Stomach smooth muscle (tissue), 2 donors: ENCODE results near the gene LRRC25.

ENCODE experiments used
- H3K27ac ChIP-seq: one replicate; pipeline ENCODE4 v1.7.0; 2013; ENCODE audit warnings: mild to moderate bottlenecking, low read length, inconsistent platforms
- H3K27me3 ChIP-seq, 2 donors: one replicate each; pipeline ENCODE4 v1.7.0; 2013; ENCODE audit warnings: low read length in 2 of 2; ENCODE audit not compliant: insufficient read depth in 2 of 2, control insufficient read depth in 1 of 2
- H3K36me3 ChIP-seq, 2 donors: one replicate each; pipeline ENCODE4 v1.7.0; 2013; ENCODE audit warnings: low read length in 2 of 2; ENCODE audit not compliant: control insufficient read depth in 2 of 2, insufficient read depth in 2 of 2
- H3K4me1 ChIP-seq: one replicate; pipeline ENCODE4 v1.7.0; 2013; ENCODE audit warnings: low read length; ENCODE audit not compliant: control insufficient read depth, insufficient read depth
- H3K4me3 ChIP-seq, 2 donors: one replicate each; pipeline ENCODE4 v1.7.0; 2013; ENCODE audit warnings: low read length in 2 of 2
- H3K9ac ChIP-seq, 2 donors: one replicate each; pipeline ENCODE4 v1.7.0; 2013; ENCODE audit warnings: low read length in 2 of 2, mild to moderate bottlenecking in 1 of 2
- H3K9me3 ChIP-seq, 2 donors: one replicate each; pipeline ENCODE4 v1.7.0; 2013; ENCODE audit warnings: low read length in 2 of 2; ENCODE audit not compliant: control insufficient read depth in 2 of 2
- donor health status: healthy.
- donor health status: Pancreatic carcinoma.

LRRC25 gene

DNA sequence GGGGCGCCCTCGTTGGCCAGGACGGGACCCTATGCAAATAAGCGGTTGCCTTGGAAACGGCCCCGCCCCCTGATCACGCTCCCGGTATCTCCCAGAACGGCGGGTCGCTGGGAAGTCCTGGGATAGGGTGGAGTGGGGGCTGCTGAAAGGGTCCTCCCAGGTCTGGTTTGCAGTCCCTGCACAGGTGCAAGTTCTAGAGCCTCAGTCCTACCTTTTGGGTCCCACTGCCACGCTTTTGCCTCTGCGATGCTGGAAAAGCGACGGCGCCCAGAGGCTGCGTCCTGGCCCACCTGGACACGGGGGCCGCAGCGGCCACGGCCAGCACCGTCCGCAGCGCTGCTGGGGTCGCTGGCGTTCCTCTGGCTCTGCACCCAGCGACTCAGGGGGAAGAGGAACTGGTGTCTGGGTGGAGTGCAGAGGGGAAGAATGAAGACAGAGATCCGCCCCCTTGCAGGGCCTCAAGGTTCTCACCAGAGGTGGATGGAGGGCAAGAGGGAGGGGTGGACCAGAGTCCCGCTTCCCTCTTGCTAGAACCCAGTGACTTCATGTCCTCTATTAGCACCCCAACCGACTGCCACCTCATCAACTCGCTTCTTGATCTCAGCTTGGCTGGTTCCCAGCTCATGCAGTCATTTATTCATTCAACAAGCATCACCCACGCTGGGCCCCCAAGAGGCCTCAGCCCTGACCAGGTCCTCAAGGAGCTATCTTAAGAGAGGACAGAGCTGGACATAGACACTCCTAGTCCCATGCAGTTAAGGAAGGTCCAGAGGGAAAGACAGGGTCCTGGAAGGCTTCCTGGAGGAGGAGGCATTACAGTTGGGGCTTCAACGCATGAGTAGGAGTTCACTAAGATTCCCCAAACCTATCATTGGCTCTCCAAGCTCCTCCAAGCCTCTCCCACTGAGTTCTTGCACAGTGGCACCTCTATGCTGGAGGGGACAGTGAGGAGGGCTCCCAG, at the start of gene LRRC25:
LRRC25 (minus strand) TSS at position 381 of the 961 bp plus-strand sequence. CDS start 659 bp downstream, outside the sequence.
- no peaks in the 10 kb centered on the region for H3K9me3 ChIP-seq
- no peak within 1 kb of the TSS for H3K9ac ChIP-seq
- H3K27me3 ChIP-seq, result peaks cover 21 to 22% of the 10 kb centered on the region in 2 donors
- peaks cover 4% of the 10 kb centered on the region for H3K4me1 ChIP-seq
- H3K36me3 ChIP-seq, result no peaks in the 10 kb centered on the region
- no peak within 1 kb of the TSS for H3K27ac ChIP-seq
- H3K4me3 ChIP-seq, result peak within 1 kb of the TSS in 1 of 2 donors; percentile 54

DNA sequence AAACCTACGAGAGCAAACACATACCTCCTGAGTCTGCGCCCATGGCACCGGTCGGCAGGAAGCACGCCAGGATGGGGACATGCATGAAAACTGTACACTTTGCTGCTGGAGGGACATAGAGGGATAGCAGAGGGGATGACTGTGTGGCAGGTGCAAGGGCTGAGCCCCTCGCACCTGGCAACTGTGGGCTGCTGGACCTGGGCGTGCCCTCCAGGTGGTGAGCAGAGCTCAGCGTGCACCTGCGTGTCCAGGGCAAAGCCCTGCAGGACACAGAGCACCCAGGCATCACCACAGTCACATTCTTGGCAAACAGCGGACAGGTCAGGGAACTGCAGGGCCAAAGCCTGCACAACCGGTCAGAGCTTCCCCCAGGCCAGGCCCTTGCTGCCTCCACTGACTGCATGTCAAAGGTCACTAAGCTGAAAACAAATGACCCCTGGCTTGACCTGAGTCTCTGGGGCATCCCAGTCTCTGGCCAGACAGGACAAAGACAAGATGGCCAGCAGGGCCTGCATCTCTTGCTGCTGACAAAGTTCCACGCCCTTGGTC, 49.5 kb upstream of the LRRC25 start:
- no peaks in the 10 kb centered on the region for H3K27me3 ChIP-seq
- no peak overlapping the region for H3K4me3 ChIP-seq
- no peak overlapping the region for H3K9ac ChIP-seq
- H3K27ac ChIP-seq, result no peak overlapping the region
- peaks cover 30 to 43% of the 10 kb centered on the region in 2 donors for H3K36me3 ChIP-seq
- no peaks in the 10 kb centered on the region for H3K9me3 ChIP-seq
- peaks cover 5% of the 10 kb centered on the region for H3K4me1 ChIP-seq

DNA sequence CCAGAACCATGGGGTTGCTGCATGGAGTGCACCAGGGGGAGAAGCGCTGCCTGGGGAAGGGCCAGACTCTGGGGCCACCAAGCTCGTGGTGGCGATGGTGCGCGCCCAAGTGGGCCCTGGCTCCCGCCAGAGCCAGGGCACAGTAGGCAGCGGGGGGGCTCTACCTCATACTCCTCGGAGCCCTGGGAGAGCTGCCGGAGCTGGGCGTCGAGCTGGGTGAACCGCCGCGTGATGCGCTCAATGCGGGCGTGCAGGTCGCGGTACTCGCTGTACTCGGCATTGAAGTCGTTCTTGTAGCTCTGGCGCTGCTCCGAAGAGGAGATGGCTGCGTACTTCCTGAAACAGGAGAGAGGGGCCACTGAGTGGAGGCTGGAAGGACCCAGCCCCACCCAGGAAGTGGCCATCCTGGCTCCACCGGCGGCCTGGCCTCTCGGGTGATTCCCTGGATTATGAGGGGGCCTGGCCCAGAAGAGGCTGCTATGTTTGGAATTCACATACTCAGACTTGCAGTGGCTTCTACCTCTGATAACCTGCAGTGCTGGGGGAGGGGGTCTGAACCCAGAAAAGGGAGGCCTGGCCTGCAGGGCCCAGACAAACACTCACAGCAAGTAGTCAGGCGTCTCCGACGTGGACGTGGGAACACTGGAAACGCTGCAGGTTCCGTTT, 48.9 kb upstream of the LRRC25 start:
- peaks cover 3% of the 10 kb centered on the region for H3K4me1 ChIP-seq
- H3K27ac ChIP-seq, result no peak overlapping the region
- no peak overlapping the region for H3K9ac ChIP-seq
- no peaks in the 10 kb centered on the region for H3K9me3 ChIP-seq
- no peak overlapping the region for H3K4me3 ChIP-seq
- H3K36me3 ChIP-seq, result peaks cover 30 to 43% of the 10 kb centered on the region in 2 donors
- H3K27me3 ChIP-seq, result no peaks in the 10 kb centered on the region

GRCh38 chr19:18445262-18445948, 48.0 kb upstream of the LRRC25 start:
- no peaks in the 10 kb centered on the region for H3K9me3 ChIP-seq
- H3K4me3 ChIP-seq, result no peak overlapping the region
- H3K9ac ChIP-seq, result no peak overlapping the region
- no peaks in the 10 kb centered on the region for H3K4me1 ChIP-seq
- H3K36me3 ChIP-seq, result peaks cover 30 to 41% of the 10 kb centered on the region in 2 donors
- H3K27me3 ChIP-seq, result no peaks in the 10 kb centered on the region
- no peak overlapping the region for H3K27ac ChIP-seq

DNA sequence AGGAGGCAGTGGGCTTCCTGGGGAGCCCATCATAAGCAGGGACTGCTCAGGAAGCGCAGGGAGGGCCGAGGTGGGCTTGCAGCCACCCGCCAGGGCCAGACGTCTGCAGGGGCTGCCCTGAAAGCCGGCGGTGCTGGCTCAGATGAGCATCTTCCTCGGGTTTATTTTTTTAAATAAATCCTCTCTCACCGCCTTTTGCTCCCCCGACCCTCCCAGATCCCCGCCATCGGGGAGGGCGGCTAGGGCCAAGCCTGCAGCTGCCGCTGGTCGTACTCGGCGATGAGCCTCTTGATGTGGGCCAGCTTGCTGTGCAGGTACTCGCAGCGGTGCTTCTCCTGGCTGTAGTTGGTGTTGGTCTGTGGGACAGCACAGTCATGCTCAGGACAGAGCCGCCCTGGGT, 47.1 kb upstream of the LRRC25 start:
- H3K4me1 ChIP-seq, result no peaks in the 10 kb centered on the region
- H3K36me3 ChIP-seq, result peaks cover 26 to 40% of the 10 kb centered on the region in 2 donors
- no peak overlapping the region for H3K27ac ChIP-seq
- H3K9me3 ChIP-seq, result no peaks in the 10 kb centered on the region
- H3K27me3 ChIP-seq, result no peaks in the 10 kb centered on the region
- no peak overlapping the region for H3K4me3 ChIP-seq
- no peak overlapping the region for H3K9ac ChIP-seq

GRCh38 chr19:18443831-18444230, 46.4 kb upstream of the LRRC25 start:
- peaks cover 0 to 5% of the 10 kb centered on the region in 2 donors for H3K27me3 ChIP-seq
- H3K27ac ChIP-seq, result no peak overlapping the region
- H3K4me3 ChIP-seq, result no peak overlapping the region
- no peak overlapping the region for H3K9ac ChIP-seq
- no peaks in the 10 kb centered on the region for H3K9me3 ChIP-seq
- peaks cover 4% of the 10 kb centered on the region for H3K4me1 ChIP-seq
- peaks cover 22 to 38% of the 10 kb centered on the region in 2 donors for H3K36me3 ChIP-seq

GRCh38 chr19:18443406-18443805, 46.0 kb upstream of the LRRC25 start:
- no peak overlapping the region for H3K9ac ChIP-seq
- H3K4me1 ChIP-seq, result peaks cover 8% of the 10 kb centered on the region
- no peak overlapping the region for H3K27ac ChIP-seq
- H3K9me3 ChIP-seq, result no peaks in the 10 kb centered on the region
- H3K27me3 ChIP-seq, result peaks cover 0 to 9% of the 10 kb centered on the region in 2 donors
- peaks cover 22 to 37% of the 10 kb centered on the region in 2 donors for H3K36me3 ChIP-seq
- no peak overlapping the region for H3K4me3 ChIP-seq

DNA sequence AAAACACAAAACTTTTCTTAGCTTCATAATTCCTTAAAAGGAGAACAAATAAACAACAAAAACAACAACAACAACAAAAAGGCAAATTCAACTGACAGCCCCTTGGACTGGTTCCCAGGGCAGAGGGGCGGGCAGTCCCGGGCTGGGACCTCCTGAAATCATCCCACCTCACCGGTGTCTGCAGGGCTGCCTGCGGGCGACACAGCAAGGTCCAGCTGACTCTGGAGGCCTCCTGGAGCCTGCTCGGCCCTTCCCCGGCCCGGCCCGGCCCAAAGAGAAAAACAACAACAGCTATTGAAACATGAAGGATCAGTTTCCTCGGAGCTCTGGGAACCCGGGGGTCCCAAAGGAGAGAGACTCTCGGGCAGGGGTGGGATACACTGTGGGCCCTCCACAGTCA, 45.5 kb upstream of the LRRC25 start:
- H3K9me3 ChIP-seq, result no peaks in the 10 kb centered on the region
- peaks cover 0 to 13% of the 10 kb centered on the region in 2 donors for H3K27me3 ChIP-seq
- peaks cover 11% of the 10 kb centered on the region for H3K4me1 ChIP-seq
- H3K9ac ChIP-seq, result no peak overlapping the region
- no peak overlapping the region for H3K4me3 ChIP-seq
- H3K36me3 ChIP-seq, result peaks cover 19 to 34% of the 10 kb centered on the region in 2 donors
- H3K27ac ChIP-seq, result no peak overlapping the region

- no peaks in the 10 kb centered on the region for H3K9me3 ChIP-seq
- peaks cover 0 to 13% of the 10 kb centered on the region in 2 donors for H3K27me3 ChIP-seq
- H3K27ac ChIP-seq, result no peak overlapping the region
- no peak overlapping the region for H3K9ac ChIP-seq
- no peak overlapping the region for H3K4me3 ChIP-seq
- peaks cover 16% of the 10 kb centered on the region for H3K4me1 ChIP-seq
- peaks cover 15 to 34% of the 10 kb centered on the region in 2 donors for H3K36me3 ChIP-seq
Observed at GRCh38 chr19:18441804-18442788, 44.7 kb upstream of the LRRC25 start.
